GM21390 (cell line): ENCODE results near the gene NEU2.
"Not testable (repeated sequence)": the region's sequence is repeated elsewhere in the genome, so short reads cannot be mapped to it uniquely, and the experiment has no call there.

ENCODE experiments used
- ATAC-seq: cut with Tn5 transposase; IDR thresholded peaks from one replicate; pipeline ENCODE4 v1.9.1; 2021; ENCODE audit not compliant: unreplicated experiment

The NEU2 gene

GRCh38 chr2:233055362-233055761 lies 22.9 kb downstream of the NEU2 start:
- ATAC-seq = no peak

- no peak for ATAC-seq
These were observed 24.6 kb downstream of the NEU2 start for GRCh38 chr2:233056961-233057605.

- no peak for ATAC-seq
These were observed 26.5 kb downstream of the NEU2 start for GRCh38 chr2:233058717-233059546.

- ATAC-seq = no peak
These were observed 27.0 kb downstream of the NEU2 start for GRCh38 chr2:233059547-233059796.

GRCh38 chr2:233059797-233060500 lies 27.5 kb downstream of the NEU2 start, which contains the start of gene INPP5D:
Gene INPP5D (plus strand): TSS chr2:233060342. CDS start chr2:233060479, 137 bp downstream.
- ATAC-seq = peak; percentile 41

GRCh38 chr2:233060501-233060979 lies 28.1 kb downstream of the NEU2 start:
- peak; percentile 0 for ATAC-seq

GRCh38 chr2:233060980-233061590 lies 28.6 kb downstream of the NEU2 start:
- ATAC-seq = no peak

- peak; percentile 27 for ATAC-seq
These were observed 29.3 kb downstream of the NEU2 start for GRCh38 chr2:233061591-233062450.

GRCh38 chr2:233062451-233062850 lies 30.0 kb downstream of the NEU2 start:
- no peak for ATAC-seq

GRCh38 chr2:233062946-233063268 lies 30.4 kb downstream of the NEU2 start:
- ATAC-seq = no peak

GRCh38 chr2:233063269-233063975 lies 30.9 kb downstream of the NEU2 start:
- ATAC-seq = peak; percentile 50

GRCh38 chr2:233063976-233064411 lies 31.5 kb downstream of the NEU2 start:
- no peak for ATAC-seq

GRCh38 chr2:233064530-233065199 lies 32.2 kb downstream of the NEU2 start:
- ATAC-seq = no peak

- not testable (repeated sequence) for ATAC-seq
These were observed 32.7 kb downstream of the NEU2 start for GRCh38 chr2:233065200-233065589.

GRCh38 chr2:233065954-233066470 lies 33.5 kb downstream of the NEU2 start:
- ATAC-seq = no peak

- ATAC-seq = no peak
These were observed 36.4 kb downstream of the NEU2 start for GRCh38 chr2:233068762-233069418.

- no peak for ATAC-seq
These were observed 40.4 kb downstream of the NEU2 start for GRCh38 chr2:233072838-233073237.

GRCh38 chr2:233074106-233074505 lies 41.6 kb downstream of the NEU2 start:
- no peak for ATAC-seq
